NCI-H187 treated with DMSO at 0.1 percent for 48 hours (cell line): ENCODE data around the gene SIL1.
"Not testable (repeated sequence)": the region's sequence is repeated elsewhere in the genome, so short reads cannot be mapped to it uniquely, and the experiment has no call there.

ENCODE experiments used
- DNase-seq: peaks from one replicate; lab custom pipeline; 2025; lab: John Stamatoyannopoulos, UW

The SIL1 gene

GRCh38 chr5:139105621-139106071 lies 92.5 kb downstream of the SIL1 start:
- DNase-seq = peak; percentile 90

- DNase-seq = no peak
Measured at GRCh38 chr5:139104577-139105276, 93.4 kb downstream of the SIL1 start.

- no peak for DNase-seq
Measured at GRCh38 chr5:139103762-139104161, 94.4 kb downstream of the SIL1 start.

GRCh38 chr5:139100825-139101224 lies 97.3 kb downstream of the SIL1 start:
- no peak for DNase-seq

- no peak for DNase-seq
Measured at GRCh38 chr5:139094154-139095131, 103.7 kb downstream of the SIL1 start.

GRCh38 chr5:139092741-139093343 lies 105.3 kb downstream of the SIL1 start:
- DNase-seq = no peak

- no peak for DNase-seq
Measured at GRCh38 chr5:139091439-139092156, 106.6 kb downstream of the SIL1 start.

- DNase-seq = no peak
Measured at GRCh38 chr5:139090581-139090980, 107.6 kb downstream of the SIL1 start.

- no peak for DNase-seq
Measured at GRCh38 chr5:139088024-139088423, 110.1 kb downstream of the SIL1 start.

GRCh38 chr5:139082813-139083498 lies 115.2 kb downstream of the SIL1 start:
- DNase-seq = peak; percentile 59

- DNase-seq = no peak
Measured at GRCh38 chr5:139079991-139080610, 118.1 kb downstream of the SIL1 start.

GRCh38 chr5:139079225-139079990 lies 118.8 kb downstream of the SIL1 start:
- DNase-seq = no peak

- no peak for DNase-seq
Measured at GRCh38 chr5:139078345-139078744, 119.8 kb downstream of the SIL1 start.

GRCh38 chr5:139077899-139078298 lies 120.3 kb downstream of the SIL1 start:
- no peak for DNase-seq

GRCh38 chr5:139076111-139076510 lies 122.1 kb downstream of the SIL1 start:
- no peak for DNase-seq

- no peak for DNase-seq
Measured at GRCh38 chr5:139075066-139076050, 122.8 kb downstream of the SIL1 start.

GRCh38 chr5:139073956-139074355 lies 124.2 kb downstream of the SIL1 start:
- not testable (repeated sequence) for DNase-seq

GRCh38 chr5:139068494-139069151 lies 129.5 kb downstream of the SIL1 start:
- no peak for DNase-seq
